ENCODE data around the gene PDS5B. TPM values are rescaled to one million over a fixed set of nuclear protein-coding genes. Genes with fewer than 3 reads are reported as not detected.

PDS5B gene
- total and polyA plus RNA-seq, 4 donors = 3.6 to 24.3 (median 12.9) TPM

GRCh38 chr13:32731074-32731473 is 144.8 kb downstream of the PDS5B start:
- Histone ChIP-seq H3K4me1 (ENCODE audit: control insufficient read depth in 4 of 4, insufficient read depth in 4 of 4, low read length in 3 of 4) (peaks cover 0 to 15% (median 8%) of the 10 kb centered on the region in 4 donors), H3K9me3 (ENCODE audit: control insufficient read depth in 4 of 4, low read length in 3 of 4) (no peaks in the 10 kb centered on the region), H3K36me3 (ENCODE audit: control insufficient read depth in 4 of 4, insufficient read depth in 3 of 4, low read depth in 1 of 4, low read length in 3 of 4) (no peaks in the 10 kb centered on the region), H3K27me3 (ENCODE audit: control insufficient read depth in 4 of 4, insufficient read depth in 4 of 4, low read length in 3 of 4) (no peaks in the 10 kb centered on the region), H3K27ac (ENCODE audit: low read depth in 1 of 2, low read length in 2 of 2) (peak overlapping the region in 1 of 2 donors; percentile 56), H3K9ac (ENCODE audit: low read depth in 1 of 2, low read length in 2 of 2) (peak overlapping the region in 1 of 2 donors; percentile 29), H3K4me3 (ENCODE audit: low read depth in 1 of 3, low read length in 3 of 3) (no peak overlapping the region)
- TF ChIP-seq YY1 (IDR thresholded peaks at IDR 0.05) (no peak), RAD21 (IDR thresholded peaks at IDR 0.05) (no peak)
- 81% methylated on average over 3 of the region's 3 CpGs for WGBS
- DNase-seq (ENCODE audit: low spot score) = no peak

- H3K4me1 ChIP-seq (ENCODE audit: control insufficient read depth in 4 of 4, insufficient read depth in 4 of 4, low read length in 3 of 4) = peaks cover 0 to 20% (median 12%) of the 10 kb centered on the region in 4 donors
- 58% methylated on average over 2 of the region's 2 CpGs for WGBS
- no peak for DNase-seq (ENCODE audit: low spot score)
- H3K27me3 ChIP-seq (ENCODE audit: control insufficient read depth in 4 of 4, insufficient read depth in 4 of 4, low read length in 3 of 4) = no peaks in the 10 kb centered on the region
- no peaks in the 10 kb centered on the region for H3K9me3 ChIP-seq (ENCODE audit: control insufficient read depth in 4 of 4, low read length in 3 of 4)
- no peaks in the 10 kb centered on the region for H3K36me3 ChIP-seq (ENCODE audit: control insufficient read depth in 4 of 4, insufficient read depth in 3 of 4, low read depth in 1 of 4, low read length in 3 of 4)
- H3K27ac ChIP-seq (ENCODE audit: low read depth in 1 of 2, low read length in 2 of 2) = peak overlapping the region in 1 of 2 donors; percentile 56
- TF ChIP-seq JUND (IDR thresholded peaks at IDR 0.05) (peak in 1 of 2 donors; percentile 30), YY1 (IDR thresholded peaks at IDR 0.05) (peak; percentile 26), SP1 (IDR thresholded peaks at IDR 0.05) (no peak)
- H3K9ac ChIP-seq (ENCODE audit: low read depth in 1 of 2, low read length in 2 of 2) = peak overlapping the region in 1 of 2 donors; percentile 29
- H3K4me3 ChIP-seq (ENCODE audit: low read depth in 1 of 3, low read length in 3 of 3) = no peak overlapping the region
These were observed 145.3 kb downstream of the PDS5B start for GRCh38 chr13:32731576-32731975.

- TF ChIP-seq FOXA1 (IDR thresholded peaks at IDR 0.05) = no peak
- Histone ChIP-seq H3K9me3 (ENCODE audit: control insufficient read depth in 4 of 4, low read length in 3 of 4) (no peaks in the 10 kb centered on the region), H3K4me1 (ENCODE audit: control insufficient read depth in 4 of 4, insufficient read depth in 4 of 4, low read length in 3 of 4) (peaks cover 0 to 25% (median 14%) of the 10 kb centered on the region in 4 donors), H3K36me3 (ENCODE audit: control insufficient read depth in 4 of 4, insufficient read depth in 3 of 4, low read depth in 1 of 4, low read length in 3 of 4) (no peaks in the 10 kb centered on the region), H3K27ac (ENCODE audit: low read depth in 1 of 2, low read length in 2 of 2) (no peak overlapping the region), H3K27me3 (ENCODE audit: control insufficient read depth in 4 of 4, insufficient read depth in 4 of 4, low read length in 3 of 4) (no peaks in the 10 kb centered on the region), H3K9ac (ENCODE audit: low read depth in 1 of 2, low read length in 2 of 2) (no peak overlapping the region), H3K4me3 (ENCODE audit: low read depth in 1 of 3, low read length in 3 of 3) (no peak overlapping the region)
- no peak for DNase-seq (ENCODE audit: low spot score)
- 88% methylated on average over 5 of the region's 5 CpGs for WGBS
These were observed 147.4 kb downstream of the PDS5B start for GRCh38 chr13:32733690-32734089.

- H3K4me3 ChIP-seq (ENCODE audit: low read depth in 1 of 3, low read length in 3 of 3) = no peak overlapping the region
- H3K9ac ChIP-seq (ENCODE audit: low read depth in 1 of 2, low read length in 2 of 2) = no peak overlapping the region
- peaks cover 0 to 25% (median 14%) of the 10 kb centered on the region in 4 donors for H3K4me1 ChIP-seq (ENCODE audit: control insufficient read depth in 4 of 4, insufficient read depth in 4 of 4, low read length in 3 of 4)
- H3K27ac ChIP-seq (ENCODE audit: low read depth in 1 of 2, low read length in 2 of 2) = no peak overlapping the region
- no peaks in the 10 kb centered on the region for H3K36me3 ChIP-seq (ENCODE audit: control insufficient read depth in 4 of 4, insufficient read depth in 3 of 4, low read depth in 1 of 4, low read length in 3 of 4)
- TF ChIP-seq RAD21 (IDR thresholded peaks at IDR 0.05) = no peak
- no peak for TF ChIP-seq JUND (IDR thresholded peaks at IDR 0.05)
- no peak for TF ChIP-seq FOXA2 (IDR thresholded peaks at IDR 0.05)
- no peak for TF ChIP-seq NR2F2 (IDR thresholded peaks at IDR 0.05)
- no peak for TF ChIP-seq ATF3 (IDR thresholded peaks at IDR 0.05)
- H3K9me3 ChIP-seq (ENCODE audit: control insufficient read depth in 4 of 4, low read length in 3 of 4) = no peaks in the 10 kb centered on the region
- 97% methylated on average over 1 of the region's 1 CpG for WGBS
- H3K27me3 ChIP-seq (ENCODE audit: control insufficient read depth in 4 of 4, insufficient read depth in 4 of 4, low read length in 3 of 4) = no peaks in the 10 kb centered on the region
- no peak for DNase-seq (ENCODE audit: low spot score)
These were observed 148.3 kb downstream of the PDS5B start for GRCh38 chr13:32734511-32734910.

- Histone ChIP-seq H3K9me3 (ENCODE audit: control insufficient read depth in 4 of 4, low read length in 3 of 4) (no peaks in the 10 kb centered on the region), H3K9ac (ENCODE audit: low read depth in 1 of 2, low read length in 2 of 2) (peak overlapping the region in 1 of 2 donors; percentile 99), H3K36me3 (ENCODE audit: control insufficient read depth in 4 of 4, insufficient read depth in 3 of 4, low read depth in 1 of 4, low read length in 3 of 4) (no peaks in the 10 kb centered on the region), H3K4me3 (ENCODE audit: low read depth in 1 of 3, low read length in 3 of 3) (no peak overlapping the region), H3K27ac (ENCODE audit: low read depth in 1 of 2, low read length in 2 of 2) (peak overlapping the region; percentile 85 to 89), H3K4me1 (ENCODE audit: control insufficient read depth in 4 of 4, insufficient read depth in 4 of 4, low read length in 3 of 4) (peaks cover 0 to 24% (median 14%) of the 10 kb centered on the region in 4 donors), H3K27me3 (ENCODE audit: control insufficient read depth in 4 of 4, insufficient read depth in 4 of 4, low read length in 3 of 4) (no peaks in the 10 kb centered on the region)
- DNase-seq (ENCODE audit: low spot score) = no peak
- TF ChIP-seq TAF1 (conservative IDR thresholded peaks at IDR 0.05) (no peak), EGR1 (IDR thresholded peaks at IDR 0.05; ENCODE audit: low read depth in 2 of 2) (no peak), HNF4A (conservative IDR thresholded peaks at IDR 0.05) (peak; percentile 70 to 79), MAX (IDR thresholded peaks at IDR 0.05) (no peak), GABPA (IDR thresholded peaks at IDR 0.05 in 1 of 2, conservative IDR thresholded peaks at IDR 0.05 in 1 of 2) (no peak), FOXA1 (IDR thresholded peaks at IDR 0.05) (no peak), RXRA (IDR thresholded peaks at IDR 0.05) (no peak), HNF4G (IDR thresholded peaks at IDR 0.05) (peak; percentile 40), ATF3 (IDR thresholded peaks at IDR 0.05) (no peak)
These were observed 149.6 kb downstream of the PDS5B start for GRCh38 chr13:32735859-32736258.

All from liver (tissue), 9 donors.